SIG-M5 treated with dmso at 0.1 percent for 504 hours (cell line): ENCODE results near the gene PPP2R1B.
A peak's percentile ranks its signal among the peaks of the same experiment; 100 is the strongest.

Source experiments
- DNase-seq: peaks from one replicate; lab custom pipeline; 2025; ENCODE audit not compliant: unreplicated experiment; lab: John Stamatoyannopoulos, UW

Gene PPP2R1B

GRCh38 chr11:111698852-111699559, 67.2 kb downstream of the PPP2R1B start:
- no peak for DNase-seq

- no peak for DNase-seq
Measured at GRCh38 chr11:111697933-111698371, 68.2 kb downstream of the PPP2R1B start.

GRCh38 chr11:111696556-111696955, 69.6 kb downstream of the PPP2R1B start:
- DNase-seq, result no peak

DNA sequence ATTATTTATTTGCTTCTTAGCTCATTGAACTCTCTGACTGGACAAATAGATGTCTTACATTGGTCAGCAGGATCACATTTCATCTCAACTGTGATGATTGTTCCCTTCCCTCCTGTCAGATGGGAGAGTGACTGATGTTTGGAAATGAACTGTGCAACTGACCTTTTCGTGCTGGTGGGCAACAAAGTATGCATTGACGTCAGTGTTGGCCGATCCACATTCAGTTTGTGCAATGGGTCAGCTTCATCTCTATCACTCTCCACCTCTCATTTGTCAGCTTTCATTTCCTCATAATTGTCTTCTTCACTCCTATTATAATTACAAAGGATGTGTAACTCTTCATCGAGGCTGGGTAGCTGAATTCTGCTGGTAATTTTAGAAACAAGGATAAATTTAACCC, 71.3 kb downstream of the PPP2R1B start:
- DNase-seq, result peak; percentile 26

GRCh38 chr11:111693224-111693937, 72.8 kb downstream of the PPP2R1B start:
- DNase-seq, result no peak

DNA sequence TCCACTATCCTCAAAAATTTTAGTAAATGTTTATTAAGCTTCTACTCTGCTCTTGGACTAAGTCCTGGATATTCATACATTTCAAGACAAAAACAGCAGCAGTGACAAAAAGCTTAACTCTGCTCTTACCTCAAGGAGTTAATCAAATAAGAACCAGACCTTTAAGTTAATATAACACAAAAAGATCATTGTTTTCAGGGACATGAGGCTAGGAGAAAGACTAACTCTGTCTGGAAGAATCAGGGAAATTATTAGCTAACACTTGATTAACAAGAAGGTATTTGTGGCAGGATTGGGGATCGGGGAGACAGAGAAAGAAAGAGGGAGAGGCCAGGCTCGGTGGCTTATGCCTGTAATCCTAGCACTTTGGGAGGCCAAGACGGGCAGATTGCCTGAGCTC, 74.4 kb downstream of the PPP2R1B start:
- no peak for DNase-seq

GRCh38 chr11:111691176-111691575, 75.0 kb downstream of the PPP2R1B start:
- no peak for DNase-seq

- DNase-seq, result no peak
Measured at GRCh38 chr11:111688013-111688412, 78.2 kb downstream of the PPP2R1B start.

DNA sequence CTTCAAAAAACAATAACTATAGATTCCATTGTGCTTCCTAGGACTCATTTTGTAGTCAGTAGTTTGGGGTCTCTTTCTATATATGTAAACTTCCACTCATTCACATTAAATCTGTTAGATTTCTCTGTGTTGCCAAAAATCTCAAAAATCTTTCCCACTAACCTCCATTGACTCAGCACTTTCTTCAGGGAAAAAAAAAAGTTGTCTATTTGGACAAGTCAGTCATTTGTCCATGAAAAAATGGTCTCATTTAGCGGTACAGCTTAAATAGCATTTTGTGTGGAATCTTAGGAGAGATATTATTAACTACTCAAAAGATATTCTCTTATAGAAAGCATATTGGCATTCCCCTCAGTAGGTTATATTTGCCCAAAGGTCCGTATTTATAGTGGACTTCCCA, 81.9 kb downstream of the PPP2R1B start:
- no peak for DNase-seq

- no peak for DNase-seq
Measured at GRCh38 chr11:111683806-111684205, 82.4 kb downstream of the PPP2R1B start.

DNA sequence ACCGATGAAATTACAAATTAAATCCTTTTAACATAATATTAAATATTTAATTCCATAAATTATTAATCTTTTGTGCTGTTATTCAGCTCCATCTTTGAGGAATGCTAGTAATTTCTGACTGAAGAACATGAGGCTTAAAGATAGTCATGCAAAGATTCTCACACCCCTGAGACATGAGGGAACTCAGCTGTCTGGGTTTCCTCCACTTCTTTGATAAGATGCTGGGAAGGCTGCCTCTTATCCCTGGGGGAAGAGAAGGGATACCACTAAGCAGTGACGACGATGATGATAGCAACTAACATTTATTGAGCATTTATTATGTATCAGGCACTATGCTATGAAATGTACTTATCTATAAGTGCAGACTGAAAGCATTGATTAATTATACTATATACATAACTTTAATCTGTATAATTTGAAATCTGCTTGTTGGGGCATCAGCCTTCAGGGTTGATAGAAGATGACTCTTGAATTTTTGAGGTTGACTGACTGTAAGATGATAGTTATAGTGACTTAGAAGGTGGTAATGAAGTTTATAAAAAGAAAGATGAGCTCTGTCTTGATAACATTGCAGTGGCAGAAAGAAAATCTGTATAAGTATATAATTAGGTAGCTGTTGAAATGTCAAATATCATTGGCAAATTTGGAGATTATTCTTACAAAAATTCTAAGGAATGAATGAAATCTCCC, 85.6 kb downstream of the PPP2R1B start:
- DNase-seq, result no peak
